Nephron (organoid): ENCODE measurements around the gene TIMP4.
A peak's percentile ranks its signal among the peaks of the same experiment; 100 is the strongest.

Experiments used
- H3K27ac Mint-ChIP-seq, 3 experiments: 2 replicates each; pipeline ENCODE4 v1.8.0; 2020; ENCODE audit warnings: mixed read lengths in 3 of 3, mild to moderate bottlenecking in 2 of 3, moderate library complexity in 1 of 3
- H3K27me3 Mint-ChIP-seq: 2 replicates; pipeline ENCODE4 v1.8.0; 2021; ENCODE audit warnings: low read depth, mild to moderate bottlenecking, moderate library complexity, mixed read lengths
- H3K36me3 Mint-ChIP-seq: 2 replicates; pipeline ENCODE4 v1.8.0; 2020; ENCODE audit warnings: low read depth, mixed read lengths
- H3K4me1 Mint-ChIP-seq: 2 replicates; pipeline ENCODE4 v1.8.0; 2020; ENCODE audit warnings: mixed read lengths
- H3K4me3 Mint-ChIP-seq, 3 experiments: 2 replicates each; pipeline ENCODE4 v1.8.0; 2020; ENCODE audit warnings: mild to moderate bottlenecking in 3 of 3, mixed read lengths in 3 of 3, moderate library complexity in 2 of 3
- H3K9me3 Mint-ChIP-seq: 2 replicates; pipeline ENCODE4 v1.8.0; 2020; ENCODE audit warnings: mixed read lengths
- CTCF ChIP-seq, 3 experiments: fragments of 200-600 bp; sonication (generic); IDR thresholded peaks; one replicate each; pipeline ENCODE4 v1.5.0; 2021; ENCODE audit warnings: antibody characterized with exemption in 3 of 3; ENCODE audit not compliant: unreplicated experiment in 3 of 3

Gene TIMP4

GRCh38 chr3:12187448-12188327 lies 29.0 kb upstream of the TIMP4 start:
- peaks cover 3% of the 10 kb centered on the region for H3K27me3 Mint-ChIP-seq
- H3K27ac Mint-ChIP-seq: peak overlapping the region; percentile 85 to 97 (median 89)
- H3K36me3 Mint-ChIP-seq: no peaks in the 10 kb centered on the region
- no peaks in the 10 kb centered on the region for H3K9me3 Mint-ChIP-seq
- H3K4me3 Mint-ChIP-seq: peak overlapping the region; percentile 8 to 36 (median 12)
- peaks cover 26% of the 10 kb centered on the region for H3K4me1 Mint-ChIP-seq
- no peak for TF ChIP-seq CTCF (IDR thresholded peaks at IDR 0.05; ENCODE audit: unreplicated experiment in 3 of 3)

GRCh38 chr3:12186515-12187286 lies 28.0 kb upstream of the TIMP4 start:
- Mint-ChIP-seq H3K27ac (peak overlapping the region in 2 of 3 experiments; percentile 85 to 97), H3K36me3 (no peaks in the 10 kb centered on the region), H3K9me3 (no peaks in the 10 kb centered on the region), H3K27me3 (peaks cover 6% of the 10 kb centered on the region), H3K4me1 (peaks cover 26% of the 10 kb centered on the region), H3K4me3 (no peak overlapping the region)
- TF ChIP-seq CTCF (IDR thresholded peaks at IDR 0.05; ENCODE audit: unreplicated experiment in 3 of 3): no peak

DNA sequence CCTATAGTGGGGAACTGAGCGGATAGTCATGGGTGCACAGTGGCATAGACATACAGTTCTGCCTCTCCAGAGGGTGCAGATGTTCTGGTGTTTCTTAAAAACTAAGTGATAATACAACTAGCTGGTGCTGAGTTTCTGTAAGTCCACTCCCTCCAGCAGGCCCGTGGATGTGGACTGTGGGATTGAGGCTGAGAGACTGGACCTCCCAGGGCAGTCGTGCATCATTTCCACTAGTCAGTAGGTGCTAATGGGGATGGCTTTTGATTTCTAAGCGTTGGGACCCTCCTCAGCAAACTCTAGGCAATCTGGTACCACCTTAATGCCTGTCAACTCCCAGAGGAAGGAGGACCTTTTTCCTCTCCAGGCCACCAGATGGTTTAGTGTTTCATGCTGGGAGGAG lies 27.3 kb upstream of the TIMP4 start:
- no peaks in the 10 kb centered on the region for H3K9me3 Mint-ChIP-seq
- TF ChIP-seq CTCF (IDR thresholded peaks at IDR 0.05; ENCODE audit: unreplicated experiment in 3 of 3): no peak
- H3K4me3 Mint-ChIP-seq: no peak overlapping the region
- H3K27me3 Mint-ChIP-seq: peaks cover 10% of the 10 kb centered on the region
- no peaks in the 10 kb centered on the region for H3K36me3 Mint-ChIP-seq
- H3K4me1 Mint-ChIP-seq: peaks cover 26% of the 10 kb centered on the region
- H3K27ac Mint-ChIP-seq: peak overlapping the region in 1 of 3 experiments; percentile 97

DNA sequence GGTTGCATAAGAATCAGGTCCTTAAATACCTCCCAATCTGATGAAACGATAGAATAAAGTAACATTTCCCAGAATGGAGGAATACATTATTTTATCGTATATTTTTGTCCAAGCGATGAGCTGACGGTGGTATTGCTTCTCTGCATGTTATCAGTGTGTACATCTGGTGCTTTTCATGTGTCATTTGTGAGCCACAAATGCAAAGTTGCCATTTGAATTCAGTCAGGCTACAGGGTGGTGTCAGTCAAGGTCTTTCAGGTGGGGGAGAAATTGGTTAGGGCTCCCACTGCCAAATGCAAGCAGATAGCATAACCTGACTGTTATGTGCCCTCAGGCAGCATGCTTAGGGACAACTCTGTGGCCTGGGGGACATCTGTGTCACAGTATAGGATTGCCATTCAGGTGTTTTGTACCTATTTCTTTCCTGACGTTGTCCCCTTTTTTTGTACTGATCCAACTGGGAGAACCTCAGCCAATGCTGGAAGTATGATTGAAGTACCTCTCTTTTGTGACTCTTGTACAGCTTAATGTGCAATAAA lies 26.5 kb upstream of the TIMP4 start:
- TF ChIP-seq CTCF (IDR thresholded peaks at IDR 0.05; ENCODE audit: unreplicated experiment in 3 of 3): no peak
- Mint-ChIP-seq H3K9me3 (no peaks in the 10 kb centered on the region), H3K4me3 (no peak overlapping the region), H3K27me3 (peaks cover 8% of the 10 kb centered on the region), H3K27ac (no peak overlapping the region), H3K4me1 (peaks cover 26% of the 10 kb centered on the region), H3K36me3 (no peaks in the 10 kb centered on the region)

DNA sequence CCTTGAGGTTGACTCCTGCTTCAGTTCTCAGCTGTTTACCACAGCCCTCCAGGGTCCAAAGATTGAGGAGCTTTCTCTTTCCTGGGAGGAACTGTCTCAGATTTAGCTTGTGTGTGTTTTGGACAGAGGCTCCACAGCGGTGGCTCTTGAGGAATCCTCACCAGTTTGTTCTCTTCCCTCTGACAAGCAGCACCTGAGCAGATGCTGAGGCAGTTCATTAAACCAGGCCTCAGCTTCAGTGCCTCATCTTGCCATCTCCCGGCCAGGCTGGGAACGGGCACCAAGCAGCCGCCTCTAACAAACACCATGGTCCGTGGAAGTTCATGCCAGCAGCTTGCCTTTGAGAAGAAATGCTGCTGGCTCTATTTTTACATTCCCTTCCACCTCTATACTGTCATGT lies 25.8 kb upstream of the TIMP4 start:
- peaks cover 8% of the 10 kb centered on the region for H3K27me3 Mint-ChIP-seq
- H3K4me1 Mint-ChIP-seq: peaks cover 26% of the 10 kb centered on the region
- H3K9me3 Mint-ChIP-seq: no peaks in the 10 kb centered on the region
- H3K4me3 Mint-ChIP-seq: no peak overlapping the region
- H3K36me3 Mint-ChIP-seq: no peaks in the 10 kb centered on the region
- TF ChIP-seq CTCF (IDR thresholded peaks at IDR 0.05; ENCODE audit: unreplicated experiment in 3 of 3): no peak
- peak overlapping the region in 1 of 3 experiments; percentile 60 for H3K27ac Mint-ChIP-seq
